GM23338 (cell line): ENCODE results near the gene PRPF6. TPM values are rescaled to one million over a fixed set of nuclear protein-coding genes. Genes with fewer than 3 reads are reported as not detected.

Experiments
- ATAC-seq: fragments of 200-7000 bp; cut with Tn5 transposase; 3 replicates; pipeline ENCODE4 v1.9.1; 2020
- DNase-seq: peaks from one replicate; pipeline ENCODE4 v3.0.0-alpha.2; 2015; ENCODE audit warnings: low spot score
- H2AFZ ChIP-seq: fragments of 200-600 bp; sonication (generic); 2 replicates; pipeline ENCODE4 v1.8.0; 2016; ENCODE audit warnings: antibody characterized with exemption, mild to moderate bottlenecking, moderate library complexity
- H3F3A ChIP-seq: fragments of 200-600 bp; sonication (generic); replicated peaks from 2 replicates; pipeline ENCODE4 v1.8.0; 2017; ENCODE audit warnings: antibody characterized with exemption, mixed run types, low read depth
- H3K27ac ChIP-seq: fragments of 200-600 bp; sonication (generic); 2 replicates; pipeline ENCODE4 v1.6.1; 2016; ENCODE audit warnings: low read depth
- H3K27me3 ChIP-seq: fragments of 200-600 bp; sonication (generic); 2 replicates; pipeline ENCODE4 v1.8.0; 2016; ENCODE audit warnings: mild to moderate bottlenecking, mixed run types, moderate library complexity; ENCODE audit not compliant: insufficient read depth
- H3K36me3 ChIP-seq: fragments of 200-600 bp; sonication (generic); 2 replicates; pipeline ENCODE4 v1.8.0; 2016; ENCODE audit warnings: mild to moderate bottlenecking; ENCODE audit not compliant: insufficient read depth
- H3K4me1 ChIP-seq: fragments of 200-600 bp; sonication (generic); 2 replicates; pipeline ENCODE4 v1.8.0; 2016; ENCODE audit warnings: mild to moderate bottlenecking, moderate library complexity; ENCODE audit not compliant: insufficient read depth
- H3K4me2 ChIP-seq: fragments of 200-600 bp; sonication (generic); 2 replicates; pipeline ENCODE4 v1.7.1; 2017; ENCODE audit warnings: mixed run types
- H3K4me3 ChIP-seq: fragments of 200-600 bp; sonication (generic); 2 replicates; pipeline ENCODE4 v1.6.1; 2016; ENCODE audit warnings: mixed run types
- H3K79me2 ChIP-seq: fragments of 200-600 bp; sonication (generic); replicated peaks from 2 replicates; pipeline ENCODE4 v1.8.0; 2017; ENCODE audit warnings: mild to moderate bottlenecking; ENCODE audit not compliant: insufficient read depth
- H3K9me2 ChIP-seq: fragments of 200-600 bp; sonication (generic); 2 replicates; pipeline ENCODE4 v1.8.0; 2017; ENCODE audit not compliant: insufficient read depth
- H4K20me1 ChIP-seq: fragments of 200-600 bp; sonication (generic); replicated peaks from 2 replicates; pipeline ENCODE4 v1.8.0; 2017; ENCODE audit warnings: mild to moderate bottlenecking; ENCODE audit not compliant: insufficient read depth
- H3K27ac Mint-ChIP-seq: 2 replicates; pipeline ENCODE4 v1.8.0; 2020; ENCODE audit warnings: inconsistent platforms, mild to moderate bottlenecking, moderate library complexity, mixed read lengths
- H3K27me3 Mint-ChIP-seq: 3 replicates; pipeline ENCODE4 v1.8.0; 2022; ENCODE audit warnings: low read depth, mild to moderate bottlenecking, moderate library complexity, mixed read lengths, inconsistent platforms; ENCODE audit not compliant: insufficient read depth, poor library complexity
- H3K36me3 Mint-ChIP-seq: 3 replicates; pipeline ENCODE4 v1.8.0; 2021; ENCODE audit warnings: low read depth, mild to moderate bottlenecking, inconsistent platforms, moderate library complexity, mixed read lengths
- H3K4me1 Mint-ChIP-seq: 3 replicates; pipeline ENCODE4 v1.8.0; 2020; ENCODE audit warnings: mild to moderate bottlenecking, inconsistent platforms, mixed read lengths
- H3K4me3 Mint-ChIP-seq: 3 replicates; pipeline ENCODE4 v1.8.0; 2021; ENCODE audit warnings: moderate library complexity, mild to moderate bottlenecking, inconsistent platforms, mixed read lengths
- H3K9me3 Mint-ChIP-seq: 3 replicates; pipeline ENCODE4 v1.8.0; 2020; ENCODE audit warnings: moderate library complexity, mild to moderate bottlenecking, inconsistent platforms, mixed read lengths
- CREB1 ChIP-seq: fragments of 250-450 bp; sonication (Bioruptor Pico); IDR thresholded peaks from 2 replicates; pipeline ENCODE4 v1.5.0; 2020; ENCODE audit warnings: low read depth, mild to moderate bottlenecking, moderate library complexity
- CTCF ChIP-seq, 2 experiments: fragments of 200-600 bp in 1 of 2; sonication (generic) in 1 of 2; conservative IDR thresholded peaks; 2 replicates each; pipeline versions ENCODE4 v1.5.1 to v1.6.1; 2016 to 2017; ENCODE audit warnings: antibody characterized with exemption in 2 of 2, low read depth in 2 of 2, mild to moderate bottlenecking in 2 of 2, moderate library complexity in 1 of 2
- ETS1 ChIP-seq: IDR thresholded peaks from 2 replicates; pipeline ENCODE4 v1.6.1; 2016; ENCODE audit warnings: antibody characterized with exemption
- EZH2 ChIP-seq: fragments of 200-600 bp; sonication (generic); IDR thresholded peaks from one replicate; pipeline ENCODE4 v1.8.0; 2017; ENCODE audit warnings: antibody characterized with exemption, mild to moderate bottlenecking, low read depth; ENCODE audit not compliant: unreplicated experiment
- EZH2phosphoT487 ChIP-seq: fragments of 200-600 bp; sonication (generic); IDR thresholded peaks from one replicate; pipeline ENCODE4 v1.8.1; 2018; ENCODE audit warnings: antibody characterized with exemption; ENCODE audit not compliant: unreplicated experiment
- JUNB ChIP-seq: IDR thresholded peaks from one replicate; pipeline ENCODE4 v1.6.1; 2016; ENCODE audit warnings: antibody characterized with exemption; ENCODE audit not compliant: unreplicated experiment
- NANOG ChIP-seq: IDR thresholded peaks from 2 replicates; pipeline ENCODE4 v1.6.1; 2016; ENCODE audit warnings: antibody characterized with exemption, borderline replicate concordance
- POLR2AphosphoS5 ChIP-seq: IDR thresholded peaks from 2 replicates; pipeline ENCODE4 v1.6.1; 2016; ENCODE audit warnings: antibody characterized with exemption, low read depth
- REST ChIP-seq: IDR thresholded peaks from one replicate; pipeline ENCODE4 v1.6.1; 2018; ENCODE audit warnings: antibody characterized with exemption; ENCODE audit not compliant: unreplicated experiment
- STAT1 ChIP-seq: IDR thresholded peaks from one replicate; pipeline ENCODE4 v1.6.1; 2016; ENCODE audit warnings: antibody characterized with exemption; ENCODE audit not compliant: unreplicated experiment
- ZNF114 ChIP-seq: fragments of 250-450 bp; sonication (Bioruptor Pico); IDR thresholded peaks from 2 replicates; pipeline ENCODE4 v1.5.0; 2020; ENCODE audit warnings: mild to moderate bottlenecking, moderate library complexity
- ZNF331 ChIP-seq: fragments of 250-450 bp; sonication (Bioruptor Pico); IDR thresholded peaks from 2 replicates; pipeline ENCODE4 v1.5.0; 2020; ENCODE audit warnings: low read depth, mild to moderate bottlenecking, moderate library complexity
- ZNF462 ChIP-seq: fragments of 250-450 bp; sonication (Bioruptor Pico); IDR thresholded peaks from 2 replicates; pipeline ENCODE4 v1.5.0; 2020; ENCODE audit warnings: mild to moderate bottlenecking, moderate library complexity
- polyA plus RNA-seq: library from polyadenylated mRNA; unstranded; fragments of >200 nt; fragmentation: Nextera tagmentation; extraction: Ambion mirVana; gene quantifications from 2 replicates; pipeline ENCODE4 v1.2.1, GENCODE V29; 2016
- total RNA-seq: library from RNA; depleted of rRNA; stranded (reverse); fragments of >200 nt; shearing (Covaris generic); gene quantifications from 2 replicates; pipeline ENCODE4 v1.2.3, GENCODE V29; 2014

The PRPF6 gene
- total and polyA plus RNA-seq, 2 experiments from 2014 or later = 53.8 to 79.9 TPM

- H3K27me3 ChIP-seq = no peaks in the 10 kb centered on the region
- Mint-ChIP-seq H3K4me1 (peaks cover 31% of the 10 kb centered on the region), H3K27ac (no peak overlapping the region), H3K9me3 (peaks cover 8% of the 10 kb centered on the region; the same call in 1 of the 3 replicates), H3K36me3 (peaks cover 6% of the 10 kb centered on the region; the same call in 1 of the 3 replicates), H3K27me3 (peaks cover 24% of the 10 kb centered on the region), H3K4me3 (no peak overlapping the region)
- peaks cover 13% of the 10 kb centered on the region; the same call in 1 of the 2 replicates for H3K4me1 ChIP-seq
- no peaks in the 10 kb centered on the region for H3K36me3 ChIP-seq
- H3F3A ChIP-seq = peaks cover 18% of the 10 kb centered on the region
- H3K27ac ChIP-seq = no peak overlapping the region
- no peaks in the 10 kb centered on the region for H3K9me2 ChIP-seq
- DNase-seq (no peak), ATAC-seq (no peak)
- H2AFZ ChIP-seq = no peak overlapping the region
- no peak overlapping the region for H3K4me2 ChIP-seq
- H3K4me3 ChIP-seq = no peak overlapping the region
- peaks cover 20% of the 10 kb centered on the region for H4K20me1 ChIP-seq
- peaks cover 81% of the 10 kb centered on the region for H3K79me2 ChIP-seq
- TF ChIP-seq STAT1 = no peak
- TF ChIP-seq ZNF462 (CRISPR knock-in tag) = no peak
- TF ChIP-seq CTCF (conservative IDR thresholded peaks at IDR 0.05; ENCODE audit: low read depth in 2 of 2) = no peak
- no peak for TF ChIP-seq NANOG
- TF ChIP-seq POLR2AphosphoS5 = no peak
- TF ChIP-seq REST = no peak
- TF ChIP-seq ZNF331 = no peak
- no peak for TF ChIP-seq ETS1
- TF ChIP-seq CREB1 = no peak
- TF ChIP-seq EZH2 = no peak
- no peak for TF ChIP-seq EZH2phosphoT487
- no peak for TF ChIP-seq ZNF114 (CRISPR knock-in tag)
- TF ChIP-seq JUNB = no peak
Measured at GRCh38 chr20:63952210-63952535, 28.8 kb upstream of the PRPF6 start.
